GM06990 (cell line): Measurements from ENCODE around the gene NHERF2.

Source experiments
- DNase-seq: peaks from one replicate; pipeline ENCODE4 v3.0.0-alpha.2; 2011; ENCODE audit not compliant: insufficient read length; ENCODE audit errors: extremely low read depth
- H3K27me3 ChIP-seq: replicated peaks from 2 replicates; pipeline ENCODE4 v1.6.0; 2011; ENCODE audit warnings: low read length; ENCODE audit not compliant: control insufficient read depth, insufficient read depth
- H3K36me3 ChIP-seq: 2 replicates; pipeline ENCODE4 v1.5.1; 2011; ENCODE audit warnings: low read length; ENCODE audit not compliant: control insufficient read depth, insufficient read depth
- H3K4me3 ChIP-seq: replicated peaks from 2 replicates; pipeline ENCODE4 v1.5.1; 2011; ENCODE audit warnings: low read depth, mild to moderate bottlenecking, control low read depth, low read length
- TF ChIP-seq, protein P1 (sequence below): IDR thresholded peaks from 2 replicates; pipeline ENCODE4 v1.5.1; 2011; ENCODE audit warnings: low read length, control low read depth, mild to moderate bottlenecking, inconsistent platforms; ENCODE audit not compliant: insufficient read depth, poor library complexity, severe bottlenecking

Gene NHERF2

DNA sequence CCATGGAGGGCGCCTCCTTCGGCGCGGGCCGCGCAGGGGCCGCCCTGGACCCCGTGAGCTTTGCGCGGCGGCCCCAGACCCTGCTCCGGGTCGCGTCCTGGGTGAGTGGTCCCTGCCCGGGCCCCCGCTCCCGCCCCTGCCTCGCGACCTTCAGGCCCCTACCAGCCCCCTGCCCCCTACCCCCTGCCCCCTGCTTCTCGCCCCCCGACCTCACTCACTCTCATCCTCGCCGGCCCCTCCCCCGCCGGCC lies 36.7 kb upstream of the NHERF2 start:
- TF ChIP-seq, protein P1, sequence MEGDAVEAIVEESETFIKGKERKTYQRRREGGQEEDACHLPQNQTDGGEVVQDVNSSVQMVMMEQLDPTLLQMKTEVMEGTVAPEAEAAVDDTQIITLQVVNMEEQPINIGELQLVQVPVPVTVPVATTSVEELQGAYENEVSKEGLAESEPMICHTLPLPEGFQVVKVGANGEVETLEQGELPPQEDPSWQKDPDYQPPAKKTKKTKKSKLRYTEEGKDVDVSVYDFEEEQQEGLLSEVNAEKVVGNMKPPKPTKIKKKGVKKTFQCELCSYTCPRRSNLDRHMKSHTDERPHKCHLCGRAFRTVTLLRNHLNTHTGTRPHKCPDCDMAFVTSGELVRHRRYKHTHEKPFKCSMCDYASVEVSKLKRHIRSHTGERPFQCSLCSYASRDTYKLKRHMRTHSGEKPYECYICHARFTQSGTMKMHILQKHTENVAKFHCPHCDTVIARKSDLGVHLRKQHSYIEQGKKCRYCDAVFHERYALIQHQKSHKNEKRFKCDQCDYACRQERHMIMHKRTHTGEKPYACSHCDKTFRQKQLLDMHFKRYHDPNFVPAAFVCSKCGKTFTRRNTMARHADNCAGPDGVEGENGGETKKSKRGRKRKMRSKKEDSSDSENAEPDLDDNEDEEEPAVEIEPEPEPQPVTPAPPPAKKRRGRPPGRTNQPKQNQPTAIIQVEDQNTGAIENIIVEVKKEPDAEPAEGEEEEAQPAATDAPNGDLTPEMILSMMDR: no peak
- H3K27me3 ChIP-seq: no peaks in the 10 kb centered on the region
- peaks cover 11% of the 10 kb centered on the region for H3K36me3 ChIP-seq
- no peak for DNase-seq
- peak overlapping the region; percentile 61 for H3K4me3 ChIP-seq

DNA sequence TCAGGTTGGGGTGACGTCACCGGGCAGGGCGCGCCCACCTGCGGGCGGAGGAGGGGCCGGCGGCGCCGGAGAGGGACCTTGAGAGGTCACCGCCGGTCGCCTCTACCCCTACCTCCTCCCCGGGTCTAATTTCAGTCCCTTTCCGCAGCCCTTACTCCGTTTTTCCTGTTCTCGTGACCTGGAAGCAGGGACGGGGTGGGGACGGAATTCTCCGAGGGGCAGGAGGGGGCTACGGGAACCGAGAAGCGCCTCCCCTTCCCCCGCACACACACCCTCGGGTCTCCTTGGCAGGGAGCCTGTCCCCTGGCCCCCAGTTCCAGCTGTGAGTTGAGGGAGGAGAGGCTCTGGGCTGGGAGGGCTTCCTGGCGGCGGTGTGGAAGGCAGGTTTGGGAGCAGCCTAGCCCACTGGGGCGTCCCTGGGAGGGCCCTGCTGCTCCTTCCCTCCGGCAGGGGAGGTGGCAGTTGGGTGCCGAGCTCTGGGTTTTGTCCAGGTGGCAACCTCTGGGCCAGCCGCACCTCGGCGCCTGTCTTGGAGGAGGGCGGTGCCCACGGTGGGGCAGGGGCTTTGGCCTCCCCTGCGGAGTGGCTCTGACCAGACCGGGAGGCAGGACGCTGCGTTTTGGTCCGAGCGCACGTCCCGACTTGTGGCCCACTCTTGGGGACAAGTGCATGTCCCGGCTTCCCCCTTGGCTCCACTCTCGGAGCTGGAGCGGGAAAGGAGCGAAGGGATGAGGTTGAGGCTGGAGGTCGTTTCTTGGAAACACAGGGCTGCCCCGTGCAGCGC lies 36.2 kb upstream of the NHERF2 start:
- Histone ChIP-seq H3K36me3 (peaks cover 11% of the 10 kb centered on the region), H3K27me3 (no peaks in the 10 kb centered on the region), H3K4me3 (peak overlapping the region; percentile 61)
- TF ChIP-seq, protein P1: no peak
- DNase-seq: no peak

DNA sequence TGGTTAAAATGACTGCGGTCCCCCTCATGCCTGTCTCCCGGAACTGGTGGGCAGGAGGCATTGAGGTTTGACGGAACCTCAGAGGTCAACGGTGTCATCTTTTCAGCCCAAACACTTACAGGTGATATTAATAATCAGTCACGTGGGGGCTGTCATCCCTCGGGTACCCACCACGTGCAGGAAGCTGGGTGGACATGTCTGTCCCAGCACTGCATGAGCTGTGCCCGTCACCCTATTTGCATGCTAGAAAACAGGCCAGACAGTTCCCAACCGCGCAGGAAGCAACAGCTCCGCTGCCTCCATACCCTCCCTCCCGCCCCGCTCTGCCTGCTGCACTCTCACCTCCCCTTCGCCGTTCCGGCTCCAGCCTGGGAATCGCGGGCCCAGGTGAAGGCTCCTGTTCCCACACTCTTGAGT lies 35.6 kb upstream of the NHERF2 start:
- Histone ChIP-seq H3K4me3 (peak overlapping the region; percentile 61), H3K36me3 (peaks cover 5% of the 10 kb centered on the region), H3K27me3 (no peaks in the 10 kb centered on the region)
- TF ChIP-seq, protein P1: no peak
- DNase-seq: peak; percentile 76

DNA sequence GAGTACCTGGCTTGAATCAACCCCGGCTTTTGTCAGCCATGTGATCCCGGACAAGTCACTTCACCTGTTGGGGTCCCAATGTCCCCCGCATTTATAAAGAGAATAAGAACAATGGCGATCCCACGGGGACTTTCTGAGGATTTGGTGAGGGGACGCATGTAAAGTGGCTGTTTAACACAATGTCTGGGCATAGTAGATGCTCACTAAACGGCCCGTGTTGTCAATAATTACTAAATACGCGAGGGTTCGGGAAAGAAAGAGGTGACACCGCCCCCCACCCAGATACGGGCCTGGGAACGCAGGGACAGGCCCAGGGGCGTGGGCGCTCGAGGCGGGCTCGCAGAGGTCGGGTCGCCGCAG lies 35.1 kb upstream of the NHERF2 start:
- TF ChIP-seq, protein P1: no peak
- Histone ChIP-seq H3K27me3 (no peaks in the 10 kb centered on the region), H3K36me3 (peaks cover 2% of the 10 kb centered on the region), H3K4me3 (peak overlapping the region; percentile 27)
- no peak for DNase-seq

DNA sequence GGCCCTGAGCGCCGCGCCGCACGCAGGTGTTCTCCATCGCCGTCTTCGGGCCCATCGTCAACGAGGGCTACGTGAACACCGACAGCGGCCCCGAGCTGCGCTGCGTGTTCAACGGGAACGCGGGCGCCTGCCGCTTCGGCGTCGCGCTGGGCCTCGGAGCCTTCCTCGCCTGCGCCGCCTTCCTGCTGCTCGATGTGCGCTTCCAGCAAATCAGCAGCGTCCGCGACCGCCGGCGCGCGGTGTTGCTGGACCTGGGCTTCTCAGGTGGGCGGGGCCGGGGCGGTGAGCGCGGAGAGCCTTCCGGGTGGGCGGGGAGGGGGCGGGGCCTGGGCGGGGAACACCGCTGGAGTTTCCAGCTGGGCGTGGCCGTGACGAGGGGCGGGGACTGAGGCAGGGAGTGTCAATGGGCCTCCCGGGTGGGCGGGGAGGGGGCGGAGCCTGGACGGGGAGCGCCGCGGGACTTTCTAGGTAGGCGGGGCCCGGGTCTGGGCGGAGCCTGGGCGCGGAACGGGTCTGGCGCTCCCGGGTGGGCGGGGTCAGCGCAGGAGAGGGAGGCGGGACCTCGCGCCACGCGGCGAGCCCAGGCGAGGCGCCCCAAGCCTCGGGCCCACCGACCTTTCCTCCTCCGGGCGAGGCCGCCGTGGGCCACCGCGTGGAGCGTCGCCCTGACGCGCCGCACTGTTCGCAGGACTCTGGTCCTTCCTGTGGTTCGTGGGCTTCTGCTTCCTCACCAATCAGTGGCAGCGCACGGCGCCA lies 34.6 kb upstream of the NHERF2 start:
- no peaks in the 10 kb centered on the region for H3K27me3 ChIP-seq
- H3K4me3 ChIP-seq: peak overlapping the region; percentile 27
- DNase-seq: peak; percentile 92
- TF ChIP-seq, protein P1: no peak
- H3K36me3 ChIP-seq: peaks cover 3% of the 10 kb centered on the region
